Measurements from ENCODE around the gene ASTL.
A peak's percentile ranks its signal among the peaks of the same experiment; 100 is the strongest.
"Not testable (repeated sequence)": the region's sequence is repeated elsewhere in the genome, so short reads cannot be mapped to it uniquely, and the experiment has no call there.

The ASTL gene

GRCh38 chr2:96170626-96171025 is 32.3 kb upstream of the ASTL start:
- DNase-seq (ENCODE audit: low spot score in 2 of 2) (no peak), ATAC-seq (replicated peaks; ENCODE audit: extremely low read depth, poor library complexity, severe bottlenecking) (no peak)
- peaks cover 1% of the 10 kb centered on the region for H3K36me3 Mint-ChIP-seq (ENCODE audit: insufficient read depth)
- H3K27ac Mint-ChIP-seq (ENCODE audit: low read depth), result no peak overlapping the region
- no peak overlapping the region for H3K4me3 Mint-ChIP-seq
- no peaks in the 10 kb centered on the region for H3K27me3 Mint-ChIP-seq
- H3K9me3 Mint-ChIP-seq, result no peaks in the 10 kb centered on the region
- peaks cover 38% of the 10 kb centered on the region for H3K4me1 Mint-ChIP-seq

GRCh38 chr2:96169868-96170507 is 31.7 kb upstream of the ASTL start:
- DNase-seq (ENCODE audit: low spot score in 2 of 2) (no peak), ATAC-seq (replicated peaks; ENCODE audit: extremely low read depth, poor library complexity, severe bottlenecking) (no peak)
- H3K27ac Mint-ChIP-seq (ENCODE audit: low read depth), result no peak overlapping the region
- no peaks in the 10 kb centered on the region for H3K27me3 Mint-ChIP-seq
- H3K36me3 Mint-ChIP-seq (ENCODE audit: insufficient read depth), result peaks cover 2% of the 10 kb centered on the region
- no peak overlapping the region for H3K4me3 Mint-ChIP-seq
- H3K4me1 Mint-ChIP-seq, result peaks cover 41% of the 10 kb centered on the region
- H3K9me3 Mint-ChIP-seq, result no peaks in the 10 kb centered on the region

GRCh38 chr2:96167407-96168013 is 29.2 kb upstream of the ASTL start:
- ATAC-seq (replicated peaks; ENCODE audit: extremely low read depth, poor library complexity, severe bottlenecking) (peak; percentile 19), DNase-seq (ENCODE audit: low spot score in 2 of 2) (no peak)
- H3K4me3 Mint-ChIP-seq, result peak overlapping the region; percentile 52
- H3K36me3 Mint-ChIP-seq (ENCODE audit: insufficient read depth), result peaks cover 22% of the 10 kb centered on the region
- H3K27me3 Mint-ChIP-seq, result no peaks in the 10 kb centered on the region
- H3K9me3 Mint-ChIP-seq, result no peaks in the 10 kb centered on the region
- H3K27ac Mint-ChIP-seq (ENCODE audit: low read depth), result peak overlapping the region; percentile 95
- H3K4me1 Mint-ChIP-seq, result peaks cover 55% of the 10 kb centered on the region

- peaks cover 73% of the 10 kb centered on the region for H3K4me1 Mint-ChIP-seq
- peaks cover 23% of the 10 kb centered on the region for H3K36me3 Mint-ChIP-seq (ENCODE audit: insufficient read depth)
- H3K4me3 Mint-ChIP-seq, result peak overlapping the region; percentile 82
- peak overlapping the region; percentile 99 for H3K27ac Mint-ChIP-seq (ENCODE audit: low read depth)
- no peaks in the 10 kb centered on the region for H3K27me3 Mint-ChIP-seq
- no peaks in the 10 kb centered on the region for H3K9me3 Mint-ChIP-seq
- ATAC-seq (replicated peaks; ENCODE audit: extremely low read depth, poor library complexity, severe bottlenecking) (peak; percentile 76), DNase-seq (ENCODE audit: low spot score in 2 of 2) (peak in 1 of 2 donors; percentile 63)
These were observed 26.3 kb upstream of the ASTL start for GRCh38 chr2:96164459-96165184.

- Mint-ChIP-seq H3K9me3 (no peaks in the 10 kb centered on the region), H3K36me3 (ENCODE audit: insufficient read depth) (peaks cover 23% of the 10 kb centered on the region), H3K27me3 (no peaks in the 10 kb centered on the region), H3K4me1 (peaks cover 75% of the 10 kb centered on the region), H3K4me3 (peak overlapping the region; percentile 82), H3K27ac (ENCODE audit: low read depth) (peak overlapping the region; percentile 99)
- ATAC-seq (replicated peaks; ENCODE audit: extremely low read depth, poor library complexity, severe bottlenecking) (peak; percentile 61), DNase-seq (ENCODE audit: low spot score in 2 of 2) (peak in 1 of 2 donors; percentile 80)
These were observed 25.6 kb upstream of the ASTL start for GRCh38 chr2:96163768-96164429.

- no peaks in the 10 kb centered on the region for H3K9me3 Mint-ChIP-seq
- peaks cover 76% of the 10 kb centered on the region for H3K4me1 Mint-ChIP-seq
- H3K4me3 Mint-ChIP-seq, result peak overlapping the region; percentile 82
- no peaks in the 10 kb centered on the region for H3K27me3 Mint-ChIP-seq
- H3K27ac Mint-ChIP-seq (ENCODE audit: low read depth), result peak overlapping the region; percentile 99
- H3K36me3 Mint-ChIP-seq (ENCODE audit: insufficient read depth), result peaks cover 24% of the 10 kb centered on the region
- ATAC-seq (replicated peaks; ENCODE audit: extremely low read depth, poor library complexity, severe bottlenecking) (no peak), DNase-seq (ENCODE audit: low spot score in 2 of 2) (no peak)
These were observed 25.1 kb upstream of the ASTL start for GRCh38 chr2:96163415-96163767.

GRCh38 chr2:96161898-96162297 is 23.6 kb upstream of the ASTL start:
- no peaks in the 10 kb centered on the region for H3K27me3 Mint-ChIP-seq
- H3K4me1 Mint-ChIP-seq, result peaks cover 75% of the 10 kb centered on the region
- no peaks in the 10 kb centered on the region for H3K9me3 Mint-ChIP-seq
- H3K4me3 Mint-ChIP-seq, result peak overlapping the region; percentile 82
- no peak for DNase-seq (ENCODE audit: low spot score in 2 of 2)
- H3K36me3 Mint-ChIP-seq (ENCODE audit: insufficient read depth), result peaks cover 29% of the 10 kb centered on the region
- ATAC-seq (replicated peaks; ENCODE audit: extremely low read depth, poor library complexity, severe bottlenecking), result peak; percentile 27
- H3K27ac Mint-ChIP-seq (ENCODE audit: low read depth), result peak overlapping the region; percentile 99

- H3K27me3 Mint-ChIP-seq; H3K4me3 Mint-ChIP-seq; DNase-seq (ENCODE audit: low spot score in 2 of 2); H3K9me3 Mint-ChIP-seq; ATAC-seq (replicated peaks; ENCODE audit: extremely low read depth, poor library complexity, severe bottlenecking): not testable (repeated sequence)
- peak overlapping the region; percentile 99 for H3K27ac Mint-ChIP-seq (ENCODE audit: low read depth)
- H3K4me1 Mint-ChIP-seq, result peaks cover 89% of the 10 kb centered on the region
- H3K36me3 Mint-ChIP-seq (ENCODE audit: insufficient read depth), result peaks cover 32% of the 10 kb centered on the region
These were observed 22.1 kb upstream of the ASTL start for GRCh38 chr2:96160366-96160765.

GRCh38 chr2:96159084-96159830 is 21.0 kb upstream of the ASTL start:
- Mint-ChIP-seq H3K27ac (ENCODE audit: low read depth) (peak overlapping the region; percentile 95), H3K4me3 (peak overlapping the region; percentile 71), H3K27me3 (no peaks in the 10 kb centered on the region), H3K9me3 (no peaks in the 10 kb centered on the region), H3K36me3 (ENCODE audit: insufficient read depth) (peaks cover 24% of the 10 kb centered on the region), H3K4me1 (peaks cover 84% of the 10 kb centered on the region)
- ATAC-seq (replicated peaks; ENCODE audit: extremely low read depth, poor library complexity, severe bottlenecking) (no peak), DNase-seq (ENCODE audit: low spot score in 2 of 2) (no peak)

- Mint-ChIP-seq H3K4me1 (peaks cover 81% of the 10 kb centered on the region), H3K36me3 (ENCODE audit: insufficient read depth) (peaks cover 17% of the 10 kb centered on the region), H3K9me3 (no peaks in the 10 kb centered on the region), H3K27me3 (no peaks in the 10 kb centered on the region), H3K27ac (ENCODE audit: low read depth) (peak overlapping the region; percentile 95), H3K4me3 (peak overlapping the region; percentile 71)
- DNase-seq (ENCODE audit: low spot score in 2 of 2) (no peak), ATAC-seq (replicated peaks; ENCODE audit: extremely low read depth, poor library complexity, severe bottlenecking) (no peak)
These were observed 20.2 kb upstream of the ASTL start for GRCh38 chr2:96158554-96158940.

GRCh38 chr2:96157649-96158553 is 19.6 kb upstream of the ASTL start:
- peak; percentile 73 for ATAC-seq (replicated peaks; ENCODE audit: extremely low read depth, poor library complexity, severe bottlenecking)
- H3K9me3 Mint-ChIP-seq, result no peaks in the 10 kb centered on the region
- peak overlapping the region; percentile 71 for H3K4me3 Mint-ChIP-seq
- H3K36me3 Mint-ChIP-seq (ENCODE audit: insufficient read depth), result peaks cover 14% of the 10 kb centered on the region
- H3K27me3 Mint-ChIP-seq, result no peaks in the 10 kb centered on the region
- H3K27ac Mint-ChIP-seq (ENCODE audit: low read depth), result peak overlapping the region; percentile 95
- peaks cover 80% of the 10 kb centered on the region for H3K4me1 Mint-ChIP-seq
- peak in 1 of 2 donors; percentile 64 for DNase-seq (ENCODE audit: low spot score in 2 of 2)

All from central memory CD8-positive, alpha-beta T cell (primary cell).